ENCODE data around the gene ALG2.

GRCh38 chr9:99221621-99222415 lies at the start of gene ALG2, which contains the start of gene SEC61B:
- peak; percentile 48 for TF ChIP-seq YY1 (IDR thresholded peaks at IDR 0.05; ENCODE audit: insufficient read depth, insufficient read length)
- no peak for TF ChIP-seq ZNF274 (IDR thresholded peaks at IDR 0.05; ENCODE audit: low read depth, low read length)
- TF ChIP-seq SUZ12 (IDR thresholded peaks at IDR 0.05; ENCODE audit: extremely low read depth, insufficient read depth, insufficient read length): no peak
